Measurements from ENCODE around the gene CACNA2D3.

DNA sequence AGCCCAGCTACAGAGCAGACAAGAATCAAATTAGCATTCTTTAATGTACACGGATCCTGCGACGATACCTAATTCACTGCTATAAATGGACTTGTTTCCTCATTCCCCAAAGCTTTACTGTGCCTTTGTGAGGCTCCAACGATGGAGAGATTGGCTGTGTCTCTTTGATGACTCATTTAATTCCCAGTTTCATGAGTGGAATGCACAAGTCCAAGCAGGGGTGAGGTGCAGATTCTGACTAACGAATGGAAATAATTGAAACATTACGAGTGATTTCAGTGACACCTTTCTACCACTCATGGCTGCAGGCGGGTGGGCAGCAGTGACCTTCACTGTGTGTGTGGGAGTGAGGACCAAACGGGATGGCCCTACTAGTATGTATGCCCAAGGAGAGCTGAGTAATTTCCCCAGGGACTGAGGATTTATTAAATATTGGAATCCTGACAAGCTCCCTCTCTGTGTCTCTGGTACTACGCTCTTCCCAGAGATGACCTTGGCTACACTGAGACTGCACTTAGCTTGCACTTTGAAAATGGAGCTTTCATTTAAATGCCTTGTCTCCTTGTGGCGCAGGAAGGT, 156.7 kb downstream of the CACNA2D3 start:
- TF ChIP-seq POLR2AphosphoS5 (IDR thresholded peaks at IDR 0.05; ENCODE audit: borderline replicate concordance, low read depth, low read length), result no peak
- TF ChIP-seq EZH2 (IDR thresholded peaks at IDR 0.05), result no peak
- TF ChIP-seq FOXP2 (optimal IDR thresholded peaks at IDR 0.05; ENCODE audit: control extremely low read depth, extremely low read length, insufficient read depth), result no peak
